CD14-positive monocyte (primary cell): ENCODE measurements around the gene OR2V2. TPM values are rescaled to one million over a fixed set of nuclear protein-coding genes. Genes with fewer than 3 reads are reported as not detected.

Experiments
- DNase-seq, 3 donors: peaks; one replicate each; pipeline ENCODE4 v3.0.0-alpha.2; 2011 to 2022
- H2AFZ ChIP-seq: 2 replicates; pipeline ENCODE4 v1.6.0; 2012; ENCODE audit warnings: mild to moderate bottlenecking, low read depth, low read length, inconsistent platforms; ENCODE audit not compliant: insufficient read depth, poor library complexity, severe bottlenecking
- H3K27ac ChIP-seq, 2 donors: 1 replicate in 1 of 2; 2 replicates in 1 of 2; pipeline ENCODE4 v1.5.1; 2012 to 2013; ENCODE audit warnings: low read length in 2 of 2, control low read depth in 1 of 2, inconsistent platforms in 1 of 2, low read depth in 1 of 2, mild to moderate bottlenecking in 1 of 2
- H3K27me3 ChIP-seq, 2 donors: one replicate each; pipeline versions ENCODE4 v1.6.0 to v1.6.1; 2011 to 2013; ENCODE audit warnings: low read length in 2 of 2; ENCODE audit not compliant: control insufficient read depth in 2 of 2, insufficient read depth in 2 of 2
- H3K36me3 ChIP-seq, 2 donors: replicated peaks in 1 of 2; 1 replicate in 1 of 2; 2 replicates in 1 of 2; pipeline versions ENCODE4 v1.5.1 to v1.6.1; 2012 to 2013; ENCODE audit warnings: low read length in 2 of 2, control low read depth in 1 of 2, inconsistent platforms in 1 of 2, mild to moderate bottlenecking in 1 of 2; ENCODE audit not compliant: insufficient read depth in 2 of 2, control insufficient read depth in 1 of 2
- H3K4me1 ChIP-seq, 2 donors: 1 replicate in 1 of 2; 2 replicates in 1 of 2; pipeline versions ENCODE4 v1.5.1 to v1.6.1; 2012 to 2013; ENCODE audit warnings: low read length in 2 of 2, control low read depth in 1 of 2, inconsistent platforms in 1 of 2, mild to moderate bottlenecking in 1 of 2, moderate library complexity in 1 of 2; ENCODE audit not compliant: insufficient read depth in 2 of 2, control insufficient read depth in 1 of 2
- H3K4me2 ChIP-seq: replicated peaks from 2 replicates; pipeline ENCODE3; 2012; ENCODE audit warnings: low read length, moderate library complexity, mild to moderate bottlenecking; ENCODE audit not compliant: poor library complexity, severe bottlenecking; ENCODE audit errors: extremely low read depth
- H3K4me3 ChIP-seq, 3 experiments: fragments of 200-600 bp in 1 of 3; sonication (generic) in 1 of 3; replicated peaks in 1 of 3; 1 replicate in 2 of 3; 2 replicates in 1 of 3; pipeline ENCODE4 v1.5.1; 2011 to 2013; ENCODE audit warnings: low read length in 3 of 3, mild to moderate bottlenecking in 3 of 3, control low read depth in 2 of 3, low read depth in 2 of 3, inconsistent platforms in 1 of 3, moderate library complexity in 1 of 3
- H3K79me2 ChIP-seq: 2 replicates; pipeline ENCODE4 v1.6.0; 2012; ENCODE audit warnings: mild to moderate bottlenecking, control low read depth, inconsistent platforms, low read length, moderate library complexity; ENCODE audit not compliant: insufficient read depth
- H3K9ac ChIP-seq: 2 replicates; pipeline ENCODE4 v1.6.0; 2017; ENCODE audit warnings: low read length, mild to moderate bottlenecking; ENCODE audit not compliant: insufficient read depth, poor library complexity, severe bottlenecking
- H3K9me3 ChIP-seq, 2 donors: replicated peaks in 1 of 2; 1 replicate in 1 of 2; 2 replicates in 1 of 2; pipeline versions ENCODE4 v1.5.1 to v1.6.1; 2012 to 2013; ENCODE audit warnings: low read length in 2 of 2, control low read depth in 1 of 2; ENCODE audit not compliant: control insufficient read depth in 1 of 2, insufficient read depth in 1 of 2
- H4K20me1 ChIP-seq: 2 replicates; pipeline ENCODE4 v1.6.0; 2012; ENCODE audit warnings: mild to moderate bottlenecking, low read length, control low read depth, moderate library complexity; ENCODE audit not compliant: insufficient read depth
- H3K27ac Mint-ChIP-seq, 7 donors: one replicate each; pipeline ENCODE4 v1.8.0; 2020; ENCODE audit warnings: mild to moderate bottlenecking in 7 of 7, mixed read lengths in 7 of 7, moderate library complexity in 6 of 7, inconsistent platforms in 2 of 7
- H3K27me3 Mint-ChIP-seq, 3 donors: one replicate each; pipeline ENCODE4 v1.8.0; 2021 to 2022; ENCODE audit warnings: low read depth in 3 of 3, mild to moderate bottlenecking in 3 of 3, mixed read lengths in 3 of 3, moderate library complexity in 3 of 3, inconsistent platforms in 1 of 3
- H3K36me3 Mint-ChIP-seq, 2 donors: one replicate each; pipeline ENCODE4 v1.8.0; 2020; ENCODE audit warnings: mixed read lengths in 2 of 2, inconsistent platforms in 1 of 2, mild to moderate bottlenecking in 1 of 2
- H3K4me1 Mint-ChIP-seq: one replicate; pipeline ENCODE4 v1.8.0; 2020; ENCODE audit warnings: mild to moderate bottlenecking, mixed read lengths
- H3K4me3 Mint-ChIP-seq, 2 donors: one replicate each; pipeline ENCODE4 v1.8.0; 2020; ENCODE audit warnings: mild to moderate bottlenecking in 2 of 2, mixed read lengths in 2 of 2, moderate library complexity in 1 of 2
- H3K9me3 Mint-ChIP-seq, 7 donors: one replicate each; pipeline ENCODE4 v1.8.0; 2020 to 2022; ENCODE audit warnings: mixed read lengths in 7 of 7, mild to moderate bottlenecking in 6 of 7, moderate library complexity in 6 of 7, inconsistent platforms in 2 of 7
- WGBS: methylation state at CpG from one replicate; pipeline ENCODE4 v1.1.5; 2013; ENCODE audit warnings: missing lambda C conversion rate; ENCODE audit not compliant: insufficient coverage; 5-methylcytosine and 5-hydroxymethylcytosine counted together
- intact Hi-C, 2 donors: fragments of 100-400 bp; cut with micrococcal nuclease; formaldehyde crosslinking; loops; one replicate each; pipeline versions ENCODE4 v1.15.0 to v1.15.1; 2023
- polyA plus RNA-seq, 3 donors: library from polyadenylated mRNA; depleted of rRNA in 1 of 3; unstranded in 2 of 3; stranded (reverse) in 1 of 3; fragments of 300-500 nt in 2 of 3; fragments of >200 nt in 1 of 3; fragmentation: Illumina TruSeq in 2 of 3; gene quantifications; 1 replicate in 2 of 3; 2 replicates in 1 of 3; pipeline ENCODE4 v1.2.3, GENCODE V29; 2012 to 2021
- TF ChIP-seq, protein P1 (sequence below): fragments of 200-600 bp; IDR thresholded peaks from one replicate; pipeline ENCODE4 v1.8.0; 2022; ENCODE audit warnings: antibody characterized with exemption, mild to moderate bottlenecking

The OR2V2 gene
- polyA plus RNA-seq, 3 donors, result not detected

DNA sequence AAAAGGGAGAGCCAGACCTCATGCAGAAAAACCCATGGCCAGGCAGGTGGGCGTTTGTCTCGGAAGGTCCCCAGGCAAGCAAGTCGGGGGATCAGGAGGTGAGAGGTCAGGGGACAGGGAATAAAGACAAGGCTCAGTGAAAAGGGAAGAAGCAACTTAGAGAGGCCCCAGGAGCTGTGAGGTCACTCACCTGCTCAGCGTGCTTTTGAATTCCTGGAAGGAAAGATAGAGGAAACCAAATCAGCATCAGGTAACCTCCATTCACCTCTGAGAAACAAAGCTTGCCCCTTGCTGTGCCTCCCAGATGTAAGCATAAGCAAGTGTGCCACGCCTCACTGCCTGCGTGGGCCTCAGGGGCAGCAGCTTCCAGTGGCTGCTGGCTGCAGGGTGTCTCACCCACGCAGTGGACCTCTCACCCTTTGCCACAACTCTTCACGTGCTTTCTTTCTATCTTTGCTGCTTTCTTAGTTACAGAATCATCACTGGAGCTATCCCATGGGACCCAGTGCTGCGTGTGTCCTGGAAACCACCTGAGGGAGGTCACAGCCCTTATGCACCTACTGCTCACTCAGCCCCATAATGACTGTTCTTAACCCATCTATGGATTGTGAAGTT lies 51.6 kb downstream of the OR2V2 start:
- no peak overlapping the region for H2AFZ ChIP-seq
- peaks cover 34 to 39% of the 10 kb centered on the region in 2 donors for H3K4me1 ChIP-seq
- no peak overlapping the region for H3K4me3 ChIP-seq
- no peak overlapping the region for H3K27ac ChIP-seq
- peaks cover 0 to 3% (median 0%) of the 10 kb centered on the region in 7 donors for H3K9me3 Mint-ChIP-seq
- H3K79me2 ChIP-seq, result no peaks in the 10 kb centered on the region
- H3K27me3 ChIP-seq, result no peaks in the 10 kb centered on the region
- peaks cover 38% of the 10 kb centered on the region for H3K4me1 Mint-ChIP-seq
- peaks cover 22 to 57% of the 10 kb centered on the region in 2 donors for H3K36me3 Mint-ChIP-seq
- TF ChIP-seq, protein P1, sequence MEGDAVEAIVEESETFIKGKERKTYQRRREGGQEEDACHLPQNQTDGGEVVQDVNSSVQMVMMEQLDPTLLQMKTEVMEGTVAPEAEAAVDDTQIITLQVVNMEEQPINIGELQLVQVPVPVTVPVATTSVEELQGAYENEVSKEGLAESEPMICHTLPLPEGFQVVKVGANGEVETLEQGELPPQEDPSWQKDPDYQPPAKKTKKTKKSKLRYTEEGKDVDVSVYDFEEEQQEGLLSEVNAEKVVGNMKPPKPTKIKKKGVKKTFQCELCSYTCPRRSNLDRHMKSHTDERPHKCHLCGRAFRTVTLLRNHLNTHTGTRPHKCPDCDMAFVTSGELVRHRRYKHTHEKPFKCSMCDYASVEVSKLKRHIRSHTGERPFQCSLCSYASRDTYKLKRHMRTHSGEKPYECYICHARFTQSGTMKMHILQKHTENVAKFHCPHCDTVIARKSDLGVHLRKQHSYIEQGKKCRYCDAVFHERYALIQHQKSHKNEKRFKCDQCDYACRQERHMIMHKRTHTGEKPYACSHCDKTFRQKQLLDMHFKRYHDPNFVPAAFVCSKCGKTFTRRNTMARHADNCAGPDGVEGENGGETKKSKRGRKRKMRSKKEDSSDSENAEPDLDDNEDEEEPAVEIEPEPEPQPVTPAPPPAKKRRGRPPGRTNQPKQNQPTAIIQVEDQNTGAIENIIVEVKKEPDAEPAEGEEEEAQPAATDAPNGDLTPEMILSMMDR, result no peak
- H3K4me2 ChIP-seq, result no peak overlapping the region
- no peaks in the 10 kb centered on the region for H4K20me1 ChIP-seq
- 96% methylated on average over 8 of the region's 9 CpGs for WGBS
- H3K36me3 ChIP-seq, result peaks cover 0 to 30% of the 10 kb centered on the region in 2 donors
- no peaks in the 10 kb centered on the region for H3K9me3 ChIP-seq
- H3K9ac ChIP-seq, result no peak overlapping the region
- H3K27ac Mint-ChIP-seq, result no peak overlapping the region
- intact Hi-C loops, result no loop called here
- peaks cover 0 to 1% (median under 1%) of the 10 kb centered on the region in 3 donors for H3K27me3 Mint-ChIP-seq
- H3K4me3 Mint-ChIP-seq, result no peak overlapping the region
- no peak for DNase-seq

DNA sequence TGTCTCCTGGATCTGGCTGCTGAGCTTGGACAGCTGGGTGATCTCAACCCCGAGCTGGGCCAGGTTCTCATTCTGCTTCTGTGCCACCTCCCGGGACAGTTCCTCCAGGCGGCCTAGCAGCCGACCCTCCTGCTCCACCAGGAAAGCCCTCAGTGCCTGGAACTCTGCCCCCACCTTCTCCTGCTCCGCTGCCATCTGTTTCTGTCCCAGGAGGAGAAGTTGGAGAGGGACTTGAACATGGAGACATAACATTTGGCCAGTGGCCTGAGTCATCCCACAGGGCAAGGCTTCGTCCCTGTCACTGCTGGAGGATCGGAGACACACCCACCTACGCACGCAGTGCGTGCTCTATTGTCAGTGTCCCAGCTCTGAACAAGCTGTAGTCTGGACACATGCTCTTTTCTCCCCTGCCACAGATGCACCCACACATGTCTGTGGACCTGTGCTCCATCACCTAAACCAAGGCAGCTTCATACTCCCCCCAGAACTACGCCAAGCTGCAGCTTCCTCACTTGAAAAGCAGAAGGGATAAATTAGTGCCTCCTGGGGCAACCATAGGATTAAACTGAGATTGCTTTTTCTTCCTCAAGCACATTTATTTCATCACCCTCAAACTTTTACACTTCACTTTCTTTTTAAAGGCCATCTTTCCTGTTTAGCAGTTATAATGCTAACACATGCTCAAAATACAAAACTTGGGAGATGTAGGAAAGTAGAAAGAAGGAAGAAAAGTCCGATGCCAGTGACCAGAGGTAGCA lies 52.7 kb downstream of the OR2V2 start:
- TF ChIP-seq, protein P1, result no peak
- peak overlapping the region; percentile 3 for H3K4me2 ChIP-seq
- H3K4me3 Mint-ChIP-seq, result peak overlapping the region in 1 of 2 donors; percentile 50

More for the DNA sequence above, 52.7 kb downstream of the OR2V2 start:
- no peak overlapping the region for H2AFZ ChIP-seq
- Mint-ChIP-seq H3K27ac (peak overlapping the region in 5 of 7 donors; percentile 10 to 80 (median 51)), H3K9me3 (peaks cover 0 to 3% (median 0%) of the 10 kb centered on the region in 7 donors), H3K27me3 (peaks cover 0 to 5% (median 2%) of the 10 kb centered on the region in 3 donors), H3K4me1 (peaks cover 43% of the 10 kb centered on the region), H3K36me3 (peaks cover 22 to 49% of the 10 kb centered on the region in 2 donors)
- H3K79me2 ChIP-seq, result no peaks in the 10 kb centered on the region
- H3K27ac ChIP-seq, result peak overlapping the region in 1 of 2 donors; percentile 22
- intact Hi-C loops, result no loop called here
- H3K9ac ChIP-seq, result no peak overlapping the region
- peaks cover 0 to 30% of the 10 kb centered on the region in 2 donors for H3K36me3 ChIP-seq
- peak overlapping the region in 1 of 3 experiments; percentile 7 for H3K4me3 ChIP-seq
- peaks cover 38 to 49% of the 10 kb centered on the region in 2 donors for H3K4me1 ChIP-seq
- WGBS, result 84% methylated on average over 9 of the region's 12 CpGs
- no peaks in the 10 kb centered on the region for H3K27me3 ChIP-seq
- DNase-seq, result no peak
- no peaks in the 10 kb centered on the region for H3K9me3 ChIP-seq
- no peaks in the 10 kb centered on the region for H4K20me1 ChIP-seq
